Peyer's patch (tissue), 4 donors: ENCODE measurements around the gene NRG3. TPM values are rescaled to one million over a fixed set of nuclear protein-coding genes. Genes with fewer than 3 reads are reported as not detected.

Source experiments
- DNase-seq, 3 donors: peaks; one replicate each; pipeline ENCODE4 v3.0.0-alpha.2; 2017 to 2019
- H3K27ac ChIP-seq, 4 donors: fragments of 200-600 bp; sonication (generic); one replicate each; pipeline ENCODE4 v1.5.1; 2016 to 2019
- H3K27me3 ChIP-seq, 2 donors: fragments of 200-600 bp; sonication (generic); one replicate each; pipeline ENCODE4 v1.5.1; 2019
- H3K36me3 ChIP-seq, 3 donors: fragments of 200-600 bp; sonication (generic); one replicate each; pipeline ENCODE4 v1.5.1; 2016 to 2019
- H3K4me1 ChIP-seq, 4 donors: fragments of 200-600 bp; sonication (generic); one replicate each; pipeline ENCODE4 v1.5.1; 2016 to 2019
- H3K4me3 ChIP-seq, 4 donors: fragments of 200-600 bp; sonication (generic); 1 replicate in 3 of 4; 2 replicates in 1 of 4; pipeline ENCODE4 v1.5.1; 2016 to 2019; ENCODE audit warnings: mild to moderate bottlenecking in 1 of 4
- H3K9me3 ChIP-seq, 4 donors: fragments of 200-600 bp; sonication (generic); one replicate each; pipeline ENCODE4 v1.5.1; 2016 to 2019; ENCODE audit warnings: mild to moderate bottlenecking in 1 of 4
- POLR2A ChIP-seq, 2 donors: fragments of 450-650 bp; IDR thresholded peaks; one replicate each; pipeline ENCODE4 v1.5.1; 2017; ENCODE audit warnings: antibody characterized with exemption in 2 of 2, mild to moderate bottlenecking in 2 of 2, moderate library complexity in 2 of 2
- total RNA-seq, 4 donors: library from RNA; depleted of rRNA; stranded (reverse); fragments of >200 nt; gene quantifications; one replicate each; pipeline ENCODE4 v1.1.0, GENCODE V29; 2016
- TF ChIP-seq, protein P1 (sequence below), 6 experiments: fragments of 450-650 bp in 4 of 6; fragments of 200-600 bp in 2 of 6; sonication (generic) in 1 of 6; IDR thresholded peaks; one replicate each; pipeline ENCODE4 v1.5.1; 2017 to 2019; ENCODE audit warnings: antibody characterized with exemption in 6 of 6, mild to moderate bottlenecking in 3 of 6, moderate library complexity in 1 of 6

NRG3 gene
- total RNA-seq, 4 donors from 2014 or later = not detected

GRCh38 chr10:82149674-82150073, 274.7 kb downstream of the NRG3 start:
- no peaks in the 10 kb centered on the region for H3K36me3 ChIP-seq
- H3K4me1 ChIP-seq = no peaks in the 10 kb centered on the region
- TF ChIP-seq POLR2A (IDR thresholded peaks at IDR 0.05) = no peak
- TF ChIP-seq, protein P1, sequence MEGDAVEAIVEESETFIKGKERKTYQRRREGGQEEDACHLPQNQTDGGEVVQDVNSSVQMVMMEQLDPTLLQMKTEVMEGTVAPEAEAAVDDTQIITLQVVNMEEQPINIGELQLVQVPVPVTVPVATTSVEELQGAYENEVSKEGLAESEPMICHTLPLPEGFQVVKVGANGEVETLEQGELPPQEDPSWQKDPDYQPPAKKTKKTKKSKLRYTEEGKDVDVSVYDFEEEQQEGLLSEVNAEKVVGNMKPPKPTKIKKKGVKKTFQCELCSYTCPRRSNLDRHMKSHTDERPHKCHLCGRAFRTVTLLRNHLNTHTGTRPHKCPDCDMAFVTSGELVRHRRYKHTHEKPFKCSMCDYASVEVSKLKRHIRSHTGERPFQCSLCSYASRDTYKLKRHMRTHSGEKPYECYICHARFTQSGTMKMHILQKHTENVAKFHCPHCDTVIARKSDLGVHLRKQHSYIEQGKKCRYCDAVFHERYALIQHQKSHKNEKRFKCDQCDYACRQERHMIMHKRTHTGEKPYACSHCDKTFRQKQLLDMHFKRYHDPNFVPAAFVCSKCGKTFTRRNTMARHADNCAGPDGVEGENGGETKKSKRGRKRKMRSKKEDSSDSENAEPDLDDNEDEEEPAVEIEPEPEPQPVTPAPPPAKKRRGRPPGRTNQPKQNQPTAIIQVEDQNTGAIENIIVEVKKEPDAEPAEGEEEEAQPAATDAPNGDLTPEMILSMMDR (IDR thresholded peaks at IDR 0.05) = no peak
- DNase-seq = no peak
- no peaks in the 10 kb centered on the region for H3K27me3 ChIP-seq
- no peak overlapping the region for H3K27ac ChIP-seq
- no peaks in the 10 kb centered on the region for H3K9me3 ChIP-seq
- no peak overlapping the region for H3K4me3 ChIP-seq

DNA sequence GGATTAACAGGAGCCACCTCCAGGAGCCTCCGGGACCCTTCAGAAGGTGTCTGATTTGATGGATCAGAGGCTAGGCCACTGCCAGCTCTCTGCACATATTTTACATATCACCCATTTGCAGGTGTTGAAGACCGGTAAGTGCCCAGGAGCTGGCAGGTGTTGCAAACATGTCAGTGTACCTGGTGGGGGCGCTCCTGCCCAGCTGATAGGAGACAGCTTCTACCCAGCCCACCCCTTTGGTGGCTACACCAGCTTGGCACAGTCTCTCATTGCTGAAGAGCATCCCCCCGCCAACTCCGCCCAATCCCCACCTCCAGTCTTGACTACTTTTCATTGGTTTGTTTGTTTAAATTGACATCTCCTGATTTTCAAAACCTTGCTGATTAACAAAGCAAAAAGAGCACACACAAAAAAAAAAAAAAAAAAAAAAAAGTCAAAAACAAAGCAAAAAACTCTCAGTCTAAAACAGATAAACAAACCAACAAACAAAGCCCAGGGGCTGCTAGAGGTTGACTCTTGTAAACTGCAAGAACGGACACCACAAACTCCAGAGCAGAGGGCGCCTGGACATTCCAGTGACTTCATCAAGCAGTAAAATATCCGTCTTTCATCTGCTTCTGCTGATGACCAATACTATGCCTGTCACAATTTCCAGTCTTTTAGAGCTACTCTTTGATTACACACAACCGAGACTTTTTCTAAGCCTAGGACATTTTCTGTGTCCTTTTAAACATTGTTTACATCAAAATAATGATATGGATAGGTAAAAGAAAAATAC, 275.3 kb downstream of the NRG3 start:
- no peaks in the 10 kb centered on the region for H3K4me1 ChIP-seq
- H3K4me3 ChIP-seq = no peak overlapping the region
- no peaks in the 10 kb centered on the region for H3K36me3 ChIP-seq
- TF ChIP-seq, protein P1 (IDR thresholded peaks at IDR 0.05) = no peak
- no peak for TF ChIP-seq POLR2A (IDR thresholded peaks at IDR 0.05)
- H3K27me3 ChIP-seq = no peaks in the 10 kb centered on the region
- no peaks in the 10 kb centered on the region for H3K9me3 ChIP-seq
- no peak overlapping the region for H3K27ac ChIP-seq
- DNase-seq = no peak

- Histone ChIP-seq H3K36me3 (no peaks in the 10 kb centered on the region), H3K9me3 (no peaks in the 10 kb centered on the region), H3K4me3 (no peak overlapping the region), H3K27ac (no peak overlapping the region), H3K4me1 (no peaks in the 10 kb centered on the region), H3K27me3 (no peaks in the 10 kb centered on the region)
- TF ChIP-seq POLR2A (IDR thresholded peaks at IDR 0.05) = no peak
- TF ChIP-seq, protein P1 (IDR thresholded peaks at IDR 0.05) = no peak
- no peak for DNase-seq
Measured at GRCh38 chr10:82160307-82160706, 285.3 kb downstream of the NRG3 start.

DNA sequence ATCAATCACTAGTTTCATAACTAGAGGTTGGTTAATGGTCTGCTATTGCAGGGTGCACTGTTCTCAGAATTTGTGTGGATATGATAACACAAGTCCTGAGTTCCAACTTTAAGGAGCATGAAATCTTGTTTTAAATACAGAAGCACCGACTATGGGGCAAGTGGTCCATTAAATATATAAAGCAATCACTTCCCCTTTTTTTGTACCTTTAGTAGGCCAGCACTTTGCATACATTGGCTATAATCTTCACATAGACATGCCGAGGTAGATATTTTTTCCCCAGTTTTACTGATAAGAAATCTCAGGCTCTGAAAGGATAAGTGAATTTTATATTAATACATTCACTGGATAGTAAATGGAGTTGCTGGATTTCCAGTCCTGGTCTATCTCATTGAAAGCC, 286.3 kb downstream of the NRG3 start:
- Histone ChIP-seq H3K4me3 (no peak overlapping the region), H3K27ac (no peak overlapping the region), H3K27me3 (no peaks in the 10 kb centered on the region), H3K9me3 (no peaks in the 10 kb centered on the region), H3K36me3 (no peaks in the 10 kb centered on the region), H3K4me1 (no peaks in the 10 kb centered on the region)
- DNase-seq = no peak
- TF ChIP-seq, protein P1 (IDR thresholded peaks at IDR 0.05) = no peak
- no peak for TF ChIP-seq POLR2A (IDR thresholded peaks at IDR 0.05)

GRCh38 chr10:82162549-82163195, 287.7 kb downstream of the NRG3 start:
- no peaks in the 10 kb centered on the region for H3K4me1 ChIP-seq
- H3K27ac ChIP-seq = no peak overlapping the region
- DNase-seq = no peak
- H3K27me3 ChIP-seq = no peaks in the 10 kb centered on the region
- no peaks in the 10 kb centered on the region for H3K9me3 ChIP-seq
- no peaks in the 10 kb centered on the region for H3K36me3 ChIP-seq
- TF ChIP-seq POLR2A (IDR thresholded peaks at IDR 0.05) = no peak
- TF ChIP-seq, protein P1 (IDR thresholded peaks at IDR 0.05) = no peak
- no peak overlapping the region for H3K4me3 ChIP-seq
